Measurements from ENCODE around the gene FAT1. TPM values are rescaled to one million over a fixed set of nuclear protein-coding genes. Genes with fewer than 3 reads are reported as not detected.

The FAT1 gene
- total RNA-seq, 1 donor from 2014 or later: 154 TPM

DNA sequence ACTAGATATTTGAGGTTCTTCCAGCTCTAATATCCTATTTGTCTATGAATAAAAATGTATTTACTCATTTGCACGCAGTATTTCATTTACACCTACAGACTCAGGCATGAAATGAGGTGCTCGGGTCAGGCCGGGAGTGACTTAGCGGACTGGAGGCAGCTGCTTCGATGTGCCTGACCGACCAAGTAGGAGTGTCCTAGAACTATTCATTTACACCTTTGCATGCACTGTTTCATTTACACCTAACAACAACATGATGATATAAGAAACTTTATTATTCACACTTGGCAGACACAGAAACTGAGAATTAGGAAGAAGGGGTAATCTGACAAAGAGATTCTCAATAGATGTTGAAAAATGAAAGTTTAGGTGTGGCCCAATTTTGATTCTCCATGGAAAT, 28.7 kb upstream of the FAT1 start:
- no peak for DNase-seq (ENCODE audit: extremely low read depth, low read depth, low spot score)

DNA sequence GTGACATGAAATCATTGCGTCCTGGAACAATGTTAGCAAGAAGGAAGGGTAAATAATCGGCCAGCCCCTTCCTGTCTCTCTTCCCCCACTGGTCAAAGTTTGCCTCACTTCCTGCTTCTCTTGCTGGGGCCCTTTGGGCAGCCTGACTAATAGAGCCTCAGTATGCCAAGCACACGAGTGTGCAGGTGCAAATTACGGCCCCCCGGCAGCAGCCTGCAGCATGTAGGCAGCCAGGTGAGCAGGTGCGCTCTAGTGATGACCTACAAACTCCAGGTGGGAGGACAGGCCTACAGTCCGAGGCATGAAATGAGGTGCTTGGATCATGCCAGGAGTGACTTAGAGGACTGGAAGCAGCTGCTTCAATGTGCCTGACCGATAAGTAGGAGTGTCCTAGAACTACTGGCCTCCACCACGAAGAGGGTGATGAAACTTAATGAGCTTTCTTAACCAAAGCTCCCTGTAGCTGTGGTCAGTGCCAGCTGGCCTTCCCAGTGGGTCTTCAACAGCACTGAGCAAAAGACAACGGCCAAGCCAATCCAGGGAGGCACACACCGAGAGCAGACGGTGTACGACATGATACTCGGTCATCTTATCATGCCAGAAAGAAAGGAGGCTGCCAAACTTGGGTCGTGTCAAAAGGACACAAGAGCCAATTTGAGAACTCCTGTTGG, 26.1 kb upstream of the FAT1 start:
- no peak for DNase-seq (ENCODE audit: extremely low read depth, low read depth, low spot score)

DNA sequence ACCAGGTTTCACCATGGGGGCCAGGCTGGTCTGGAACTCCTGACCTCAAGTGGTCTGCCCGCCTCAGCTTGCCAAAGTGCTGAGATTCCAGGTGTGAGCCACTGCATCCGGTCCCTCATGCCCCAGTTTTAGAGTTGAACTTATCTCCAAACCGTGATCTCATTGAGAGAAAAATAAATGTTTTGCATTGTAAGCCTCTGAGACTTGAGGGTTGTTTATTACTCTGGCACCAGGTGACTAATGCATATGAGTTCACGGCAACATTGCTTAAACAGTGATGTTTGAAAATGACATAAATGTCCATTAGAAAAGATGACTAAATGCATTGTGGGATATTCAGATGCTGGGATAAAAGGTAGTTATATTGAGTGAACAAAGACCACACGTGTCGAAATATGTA, 22.9 kb upstream of the FAT1 start:
- no peak for DNase-seq (ENCODE audit: extremely low read depth, low read depth, low spot score)

DNA sequence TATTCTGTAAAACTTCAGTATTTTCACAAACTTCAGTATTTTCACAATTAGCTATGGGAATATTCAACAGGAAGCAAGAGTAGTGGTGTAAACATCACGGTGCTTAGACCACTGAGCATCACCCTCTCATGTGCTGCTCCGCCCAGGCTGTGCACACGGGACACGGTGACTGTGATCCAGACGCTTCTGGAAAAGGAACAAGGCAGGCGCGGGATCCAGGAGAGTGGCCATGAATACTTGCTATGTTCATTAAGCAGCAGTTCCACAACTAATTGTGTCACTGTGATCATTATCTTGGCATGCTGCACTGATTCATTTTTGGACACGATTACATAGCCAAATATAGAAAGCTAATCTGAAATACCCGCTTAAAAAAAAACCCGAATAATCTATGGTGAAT, 19.6 kb upstream of the FAT1 start:
- DNase-seq (ENCODE audit: extremely low read depth, low read depth, low spot score): no peak

DNA sequence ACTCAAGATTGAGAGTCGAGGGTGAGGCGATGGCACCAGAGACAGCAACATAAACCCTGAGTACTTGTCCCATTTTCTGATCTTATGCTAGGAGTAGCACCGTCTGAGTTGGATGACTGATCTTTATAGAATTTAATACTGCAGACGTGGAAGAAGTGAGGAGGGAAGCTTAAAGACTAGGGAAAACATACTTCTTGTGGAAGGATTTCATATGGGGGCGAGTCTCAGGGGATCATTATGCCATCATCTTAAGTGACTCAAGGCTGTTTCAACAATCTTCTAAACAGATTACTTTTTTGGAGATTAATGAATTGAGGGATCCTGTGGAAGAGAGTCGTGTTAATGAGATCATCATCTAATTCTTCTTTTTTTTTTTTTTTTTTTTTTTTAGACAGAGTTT, 17.2 kb upstream of the FAT1 start:
- DNase-seq (ENCODE audit: extremely low read depth, low read depth, low spot score): no peak

DNA sequence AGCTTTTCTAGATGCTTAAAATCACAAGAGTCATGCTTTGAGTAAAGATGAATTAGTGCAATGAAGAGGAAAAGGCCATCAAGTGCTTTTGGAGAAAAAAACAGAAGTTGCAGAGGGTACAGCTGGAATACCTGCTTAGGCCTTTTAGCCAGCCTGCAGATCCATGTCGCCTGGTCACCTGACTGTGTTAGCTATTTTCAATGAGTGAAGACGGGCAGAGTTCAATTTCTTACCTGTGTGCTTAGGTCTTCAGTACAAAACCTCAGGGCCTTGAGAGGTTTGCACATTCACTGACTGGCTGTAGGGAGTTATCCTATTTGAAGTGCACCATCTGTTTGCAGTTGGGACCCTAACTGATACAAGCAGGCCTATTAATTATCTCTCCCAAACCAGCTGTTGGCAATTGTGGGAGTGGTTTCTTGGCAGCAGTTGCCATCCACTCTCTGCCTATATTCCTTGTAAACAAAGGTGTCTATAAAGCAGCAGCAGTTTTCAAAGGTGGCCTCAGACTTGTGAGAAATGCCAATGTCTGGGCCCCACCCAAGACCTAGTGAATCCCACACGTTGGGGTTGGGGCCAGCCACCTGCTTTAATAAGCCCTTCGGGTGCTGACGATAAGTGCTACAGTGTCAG, 16.3 kb upstream of the FAT1 start:
- no peak for DNase-seq (ENCODE audit: extremely low read depth, low read depth, low spot score)

DNA sequence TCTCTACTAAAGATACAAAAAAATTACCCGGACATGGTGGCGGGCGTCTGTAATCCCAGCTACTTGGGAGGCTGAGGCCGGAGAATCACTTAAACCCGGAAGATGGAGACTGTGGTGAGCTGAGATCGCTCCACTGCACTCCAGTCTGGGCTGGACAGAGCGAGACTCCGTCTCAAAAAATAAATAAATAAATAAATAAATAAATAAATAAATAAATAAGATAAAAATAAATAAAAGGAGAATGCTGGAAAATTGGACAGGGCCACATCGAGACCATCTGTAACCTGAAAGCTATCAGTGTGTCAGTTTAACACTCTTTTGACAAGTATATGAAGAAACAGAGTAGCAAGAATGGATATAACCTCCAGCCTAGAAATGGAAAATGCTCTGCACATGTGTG, 15.7 kb upstream of the FAT1 start:
- DNase-seq (ENCODE audit: extremely low read depth, low read depth, low spot score): no peak

DNA sequence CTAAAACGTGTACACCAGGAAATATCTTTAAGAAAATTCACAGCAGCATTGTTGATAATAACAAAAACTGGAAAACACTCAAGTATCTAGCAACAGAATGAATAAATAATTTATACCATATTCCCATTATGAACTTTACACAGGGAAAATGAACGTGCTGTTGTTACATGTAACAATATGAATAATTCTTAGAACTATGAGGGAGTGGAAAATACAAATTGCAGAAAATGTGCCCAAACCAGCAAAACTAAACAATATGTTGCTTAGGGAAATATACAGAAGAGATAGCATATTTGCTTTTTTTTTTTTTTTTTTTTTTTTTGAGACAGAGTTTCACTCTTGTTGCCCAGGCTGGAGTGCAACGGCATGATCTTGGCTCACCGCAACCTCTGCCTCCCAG, 14.8 kb upstream of the FAT1 start:
- no peak for DNase-seq (ENCODE audit: extremely low read depth, low read depth, low spot score)

DNA sequence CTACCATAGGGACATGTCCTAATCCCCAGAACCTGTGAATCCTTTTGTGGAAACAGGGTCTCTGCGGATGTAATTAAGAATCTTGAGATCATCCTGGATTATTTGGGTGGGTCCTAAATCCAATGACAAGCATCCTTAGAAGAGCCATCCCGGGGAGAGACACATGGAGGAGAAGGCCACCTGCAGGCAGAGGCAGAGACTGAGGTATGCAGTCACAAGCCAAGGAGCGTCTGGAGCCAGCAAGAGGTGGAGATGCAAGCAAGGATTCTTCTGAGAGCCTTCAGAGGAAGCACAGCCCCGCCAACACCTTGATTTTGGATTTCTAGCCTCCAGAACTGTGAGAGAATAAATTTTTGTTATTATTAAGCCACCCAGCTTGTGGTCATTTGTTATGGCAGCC, 13.8 kb upstream of the FAT1 start:
- DNase-seq (ENCODE audit: extremely low read depth, low read depth, low spot score): no peak

DNA sequence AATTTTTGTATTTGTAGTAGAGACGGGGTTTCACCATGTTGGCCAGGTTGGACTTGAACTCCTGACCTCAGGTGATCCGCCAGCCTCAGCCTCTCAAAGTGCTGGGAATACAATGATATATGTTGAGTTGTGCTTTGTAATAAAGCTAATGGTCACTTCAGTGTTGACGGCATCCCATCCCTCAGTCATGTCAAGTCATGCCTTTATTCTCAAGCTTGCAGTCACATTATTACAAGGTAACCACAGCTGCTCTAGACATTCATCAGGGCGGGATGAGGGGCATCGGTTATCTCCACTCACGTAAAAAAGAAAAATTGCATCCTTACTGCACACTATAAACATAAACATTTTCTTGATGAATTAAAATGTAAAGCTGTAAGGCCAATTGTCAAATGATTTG, 12.8 kb upstream of the FAT1 start:
- DNase-seq (ENCODE audit: extremely low read depth, low read depth, low spot score): no peak

DNA sequence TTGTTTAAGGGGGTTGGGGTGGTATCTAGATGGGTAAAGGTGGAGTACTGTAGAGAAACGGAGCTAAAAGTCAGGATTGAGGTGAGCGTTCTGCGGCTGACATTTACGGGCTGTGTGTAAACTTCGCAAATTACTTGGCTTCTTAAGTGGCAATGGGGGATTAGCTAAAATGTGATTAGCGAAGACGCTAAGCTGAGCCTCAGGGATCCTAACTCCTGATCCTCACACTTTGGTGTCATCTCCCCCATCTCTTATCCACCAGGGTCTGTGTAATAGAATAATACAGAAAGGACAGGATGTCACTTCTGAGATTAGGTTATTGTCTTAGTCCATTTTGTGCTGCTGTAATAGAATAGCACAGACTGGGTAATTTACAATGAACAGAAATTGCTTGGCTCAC, 10.6 kb upstream of the FAT1 start:
- no peak for DNase-seq (ENCODE audit: extremely low read depth, low read depth, low spot score)

DNA sequence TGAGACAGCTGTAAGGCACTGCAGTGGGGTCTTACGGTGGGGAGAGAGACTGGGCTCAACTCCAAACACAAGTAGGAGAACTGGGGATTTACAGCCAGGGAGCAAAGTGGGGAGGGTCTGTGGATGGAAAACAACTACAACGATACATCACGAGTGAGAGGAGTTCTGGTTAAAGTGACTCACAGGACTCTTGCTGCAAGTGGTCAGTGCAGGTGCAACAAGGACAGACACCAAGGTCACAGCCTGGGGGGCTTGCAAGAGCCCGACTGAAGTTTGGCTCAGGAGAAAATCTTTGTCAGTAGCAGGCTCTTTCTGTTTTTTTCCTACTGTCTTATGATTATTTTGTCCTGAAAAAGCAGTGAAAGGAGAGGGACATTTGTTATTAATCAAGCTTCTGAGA, 10.1 kb upstream of the FAT1 start:
- no peak for DNase-seq (ENCODE audit: extremely low read depth, low read depth, low spot score)

DNA sequence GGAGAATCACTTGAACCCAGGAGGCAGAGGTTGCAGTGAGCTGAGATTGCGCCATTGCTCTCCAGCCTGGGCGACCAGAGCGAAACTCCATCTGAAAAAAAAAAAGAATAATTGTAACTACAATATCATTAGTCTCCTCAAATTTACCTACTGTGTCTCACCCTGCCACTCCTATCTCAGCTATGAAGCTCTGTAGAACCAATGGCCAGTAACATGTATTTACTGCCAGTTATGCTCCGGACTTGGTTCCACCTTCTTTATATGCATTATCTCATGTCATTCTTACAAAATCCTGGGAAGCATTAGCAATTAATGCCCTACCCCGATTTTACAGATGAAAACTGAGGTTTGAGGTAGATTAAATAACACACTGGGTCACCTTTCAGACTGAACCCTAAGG, 7.0 kb upstream of the FAT1 start:
- DNase-seq (ENCODE audit: extremely low read depth, low read depth, low spot score): no peak

DNA sequence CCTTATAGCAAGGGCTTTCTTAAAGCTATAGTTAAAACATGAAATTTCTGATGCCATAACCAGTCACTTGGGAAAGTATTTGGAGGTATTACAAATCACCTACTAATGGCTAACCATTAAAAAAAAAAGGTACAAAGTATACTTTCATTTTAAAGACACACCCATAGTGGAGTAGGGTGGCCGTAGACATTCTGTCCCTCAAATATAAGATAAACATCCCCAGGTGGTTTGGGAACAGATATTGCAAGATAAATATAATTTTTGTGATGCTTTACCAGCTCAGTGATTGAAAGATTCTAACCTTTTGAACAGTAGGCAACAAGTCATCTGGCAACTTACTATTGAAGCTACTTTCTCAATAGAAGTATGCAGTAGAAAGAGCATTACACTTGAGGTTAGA, 6.2 kb upstream of the FAT1 start:
- DNase-seq (ENCODE audit: extremely low read depth, low read depth, low spot score): no peak

DNA sequence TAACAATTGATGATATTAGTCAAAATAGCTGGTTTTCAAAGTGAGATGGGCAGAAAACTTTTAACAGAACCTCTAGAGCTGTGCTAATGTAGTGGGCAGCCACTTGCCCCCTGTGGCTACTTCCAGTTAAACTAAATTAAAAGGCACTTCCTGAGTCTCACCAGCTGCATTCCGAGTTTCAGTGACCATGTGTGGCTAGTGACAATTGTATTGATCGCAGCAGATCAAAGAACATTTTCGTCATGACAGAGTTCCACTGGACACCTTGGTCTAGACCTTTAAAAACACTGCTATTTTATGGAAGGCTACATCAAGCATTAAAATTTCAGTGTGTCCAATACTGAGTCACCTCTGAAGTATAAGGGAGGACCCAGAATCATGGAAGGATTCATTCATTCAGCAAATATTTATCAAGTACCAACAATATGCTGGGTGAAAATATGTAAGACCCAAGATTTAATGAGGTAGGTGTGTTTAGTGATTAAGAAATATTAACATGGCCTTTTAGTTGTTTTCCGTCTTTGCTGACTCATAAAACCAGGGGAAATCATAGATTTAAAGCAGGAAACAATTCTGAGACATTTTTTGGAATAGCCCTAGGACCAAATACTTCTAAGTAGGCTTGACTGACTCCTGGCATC, 5.1 kb upstream of the FAT1 start:
- no peak for DNase-seq (ENCODE audit: extremely low read depth, low read depth, low spot score)

DNA sequence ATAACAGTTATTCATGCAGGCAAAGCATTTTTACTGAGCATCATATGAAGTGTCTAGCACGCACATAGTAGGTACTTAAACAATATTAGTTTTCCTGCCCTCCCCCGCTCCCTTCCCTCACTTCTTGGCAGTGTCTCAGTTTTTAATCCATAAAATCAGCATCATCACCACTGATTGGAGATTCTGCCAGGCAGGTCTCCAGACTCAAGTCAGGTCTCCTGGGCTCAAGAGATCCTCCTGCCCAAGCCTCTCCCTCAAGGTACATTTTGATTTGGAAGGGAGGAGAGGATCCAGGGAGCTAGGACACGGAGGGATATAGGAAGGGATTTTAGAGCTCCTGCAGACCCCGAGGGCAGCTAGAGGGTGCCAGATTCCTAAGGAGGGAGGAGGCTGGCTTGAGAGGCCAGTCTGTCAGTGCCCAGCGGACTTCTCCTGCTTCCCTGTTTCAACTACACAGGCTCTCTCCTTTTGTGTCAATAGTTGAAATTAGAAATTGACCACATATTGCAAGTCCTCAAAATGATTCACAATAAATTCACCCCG, 4.4 kb upstream of the FAT1 start:
- no peak for DNase-seq (ENCODE audit: extremely low read depth, low read depth, low spot score)

DNA sequence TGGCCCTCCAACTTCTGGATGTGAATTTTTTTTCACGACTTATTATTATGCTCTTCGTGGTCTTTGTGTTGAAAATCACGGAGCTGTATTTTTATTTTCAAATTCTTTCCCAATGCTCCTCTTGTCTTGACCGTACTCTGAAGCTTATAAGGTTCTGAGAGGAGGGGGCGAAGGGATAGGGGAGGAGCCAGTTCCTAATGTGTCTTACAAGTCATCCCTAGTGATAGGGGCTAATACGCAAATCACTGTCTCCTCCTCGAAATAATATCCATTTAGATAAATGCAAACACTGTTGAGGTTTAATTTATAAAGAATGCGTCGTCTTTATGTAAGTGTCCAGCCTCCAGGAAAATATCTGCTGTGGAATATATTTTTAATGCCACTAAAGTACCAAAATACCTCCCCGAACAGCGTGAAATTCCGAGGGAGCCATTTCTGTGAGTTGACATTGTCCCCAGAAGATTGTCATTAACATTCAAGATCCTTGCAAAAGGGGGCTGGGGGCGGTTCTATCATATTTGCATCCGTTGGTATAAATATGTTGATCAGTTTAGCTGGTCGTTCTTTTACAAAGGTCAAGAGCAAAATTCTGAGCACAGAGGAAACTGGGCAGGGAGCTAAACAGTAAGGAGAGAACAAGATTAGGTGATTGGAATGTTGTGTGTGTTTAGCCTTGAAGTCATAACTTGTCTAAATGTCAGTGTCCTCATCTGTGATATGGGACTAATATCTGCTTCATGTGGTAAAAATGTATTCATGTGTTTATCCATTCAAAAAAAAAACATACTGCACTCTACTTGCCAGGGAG, 3.7 kb upstream of the FAT1 start:
- DNase-seq (ENCODE audit: extremely low read depth, low read depth, low spot score): no peak

DNA sequence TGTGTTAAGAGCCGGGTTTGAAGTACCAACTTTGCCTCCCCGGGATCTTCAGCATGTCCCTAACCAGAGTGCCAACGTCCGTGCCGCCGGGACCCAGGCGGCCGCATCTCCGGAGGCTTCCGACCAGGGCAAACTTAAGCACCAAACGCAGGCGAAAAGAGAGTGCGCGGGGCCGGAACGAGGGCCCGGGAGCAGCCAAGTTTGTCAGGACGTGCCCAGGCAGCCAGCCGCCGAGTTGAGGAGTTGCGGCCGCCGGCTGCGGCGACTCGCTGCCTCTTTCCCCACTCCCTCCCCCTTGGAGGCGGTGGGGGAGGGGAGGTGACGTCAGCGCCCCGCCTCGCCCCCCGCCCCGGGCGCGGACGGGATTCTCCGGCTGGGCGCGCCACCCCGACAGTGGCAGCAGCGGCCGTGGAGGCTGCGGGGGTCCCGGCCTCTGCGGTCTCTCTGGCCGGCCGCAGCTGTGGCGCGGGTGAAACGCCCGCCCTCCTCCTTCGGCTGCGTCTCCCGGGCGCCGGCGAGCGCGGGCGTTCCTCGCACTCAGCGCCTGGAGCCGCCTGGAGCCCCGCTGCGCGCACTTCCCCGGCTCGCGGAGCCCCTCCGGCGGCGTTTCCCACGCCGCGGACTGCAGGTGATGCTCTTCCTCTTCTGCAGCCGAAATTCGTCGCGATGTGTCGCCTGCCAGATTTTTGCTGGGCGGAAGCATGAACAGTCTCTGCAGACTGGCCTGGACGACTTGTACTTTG, 2.9 kb upstream of the FAT1 start:
- no peak for DNase-seq (ENCODE audit: extremely low read depth, low read depth, low spot score)

DNA sequence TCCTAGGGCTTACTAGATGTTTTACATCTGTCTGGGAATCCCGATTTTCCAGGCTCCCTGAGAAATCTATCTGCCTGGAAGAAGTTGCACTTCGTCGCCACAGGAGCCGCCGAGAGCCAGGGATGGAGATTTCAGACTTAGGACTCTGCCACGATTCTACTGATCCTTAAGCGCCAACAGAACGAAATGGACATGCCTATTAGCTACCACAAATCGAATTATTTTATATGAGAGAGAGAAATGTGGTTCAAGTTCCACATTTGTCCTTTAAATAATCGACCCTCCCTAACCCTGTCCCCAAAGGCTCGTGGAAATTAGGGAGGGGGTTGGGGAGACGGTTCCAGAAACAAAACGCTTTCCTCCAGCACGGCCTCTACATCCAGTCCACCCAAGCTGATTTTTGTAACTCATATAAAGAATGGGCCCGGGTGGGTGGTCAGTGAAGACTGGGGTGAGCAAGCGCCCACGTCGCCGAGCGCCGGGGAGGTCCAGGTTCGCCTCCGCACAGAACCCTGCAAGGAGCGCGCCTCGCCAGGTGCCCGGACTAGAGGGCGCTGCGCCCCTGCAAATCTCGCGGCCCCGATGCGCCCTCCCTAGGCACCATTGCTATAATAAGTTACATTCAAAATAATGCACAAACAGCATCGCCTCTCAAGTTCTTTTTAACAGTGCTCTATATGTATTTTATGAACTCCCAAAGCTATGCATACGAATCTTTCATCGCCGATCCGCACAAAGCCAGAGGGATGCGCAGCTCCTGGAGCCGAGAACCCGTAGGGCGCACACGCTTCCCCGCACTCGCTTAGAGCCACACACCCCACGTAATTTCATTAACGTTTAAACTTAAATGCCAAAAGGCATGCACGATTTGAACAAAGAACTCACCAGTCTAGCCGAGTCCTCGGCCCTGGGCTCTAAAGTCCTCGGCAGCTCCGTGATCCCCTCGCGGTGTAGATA, 2.1 kb upstream of the FAT1 start:
- DNase-seq (ENCODE audit: extremely low read depth, low read depth, low spot score): no peak

All from glomerular endothelial cell (primary cell).